HG02571 (cell line): ENCODE results near the gene NDUFA13.
A peak's percentile ranks its signal among the peaks of the same experiment; 100 is the strongest.
"Not testable (repeated sequence)": the region's sequence is repeated elsewhere in the genome, so short reads cannot be mapped to it uniquely, and the experiment has no call there.

Source experiments
- ATAC-seq: cut with Tn5 transposase; IDR thresholded peaks from one replicate; pipeline ENCODE4 v1.9.1; 2021; ENCODE audit warnings: mild to moderate bottlenecking, moderate library complexity; ENCODE audit not compliant: unreplicated experiment

NDUFA13 gene

DNA sequence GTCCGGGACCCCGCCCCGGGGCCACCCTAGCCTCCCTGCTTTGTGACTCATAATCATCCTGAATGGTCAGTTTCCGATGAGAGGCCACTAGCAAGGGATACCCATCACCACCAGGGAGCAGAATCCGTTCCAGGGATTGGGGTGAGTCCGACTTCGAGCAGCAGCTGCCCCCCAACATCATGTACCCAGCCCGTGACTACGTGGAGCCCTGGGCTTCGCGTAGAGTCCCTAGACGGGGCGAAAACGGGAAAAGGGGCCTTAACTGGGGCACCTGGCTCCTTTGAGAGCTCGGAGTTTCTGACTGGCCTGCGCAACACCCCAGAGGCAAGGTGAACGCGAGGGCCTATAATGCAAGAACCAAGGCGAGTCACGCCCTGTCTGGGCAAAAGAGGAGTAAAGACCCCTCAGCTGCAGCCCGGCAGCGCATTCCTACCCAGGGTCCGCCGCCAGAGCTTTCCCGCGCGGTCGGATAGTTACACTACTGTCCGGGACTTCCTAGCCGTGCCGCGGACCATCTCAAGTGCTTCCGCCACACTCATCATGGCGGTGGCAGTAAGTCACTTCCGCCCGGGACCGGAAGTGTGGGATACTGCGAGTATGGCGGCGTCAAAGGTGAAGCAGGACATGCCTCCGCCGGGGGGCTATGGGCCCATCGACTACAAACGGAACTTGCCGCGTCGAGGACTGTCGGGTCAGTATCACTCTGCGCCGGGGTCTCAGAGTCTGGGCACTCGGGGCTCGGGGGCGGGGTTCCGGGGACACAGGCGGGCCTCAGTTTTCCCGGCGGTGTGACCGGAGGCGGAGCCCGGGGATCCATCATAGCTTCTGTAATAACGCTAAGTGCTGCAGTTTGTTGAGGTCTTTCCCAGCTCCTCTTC is at the start of gene NDUFA13:
Gene NDUFA13, plus strand, starts transcription at position 584 of the 878 bp plus-strand sequence. Its CDS starts 14 bp downstream, at position 598.
- ATAC-seq: peak; percentile 81

DNA sequence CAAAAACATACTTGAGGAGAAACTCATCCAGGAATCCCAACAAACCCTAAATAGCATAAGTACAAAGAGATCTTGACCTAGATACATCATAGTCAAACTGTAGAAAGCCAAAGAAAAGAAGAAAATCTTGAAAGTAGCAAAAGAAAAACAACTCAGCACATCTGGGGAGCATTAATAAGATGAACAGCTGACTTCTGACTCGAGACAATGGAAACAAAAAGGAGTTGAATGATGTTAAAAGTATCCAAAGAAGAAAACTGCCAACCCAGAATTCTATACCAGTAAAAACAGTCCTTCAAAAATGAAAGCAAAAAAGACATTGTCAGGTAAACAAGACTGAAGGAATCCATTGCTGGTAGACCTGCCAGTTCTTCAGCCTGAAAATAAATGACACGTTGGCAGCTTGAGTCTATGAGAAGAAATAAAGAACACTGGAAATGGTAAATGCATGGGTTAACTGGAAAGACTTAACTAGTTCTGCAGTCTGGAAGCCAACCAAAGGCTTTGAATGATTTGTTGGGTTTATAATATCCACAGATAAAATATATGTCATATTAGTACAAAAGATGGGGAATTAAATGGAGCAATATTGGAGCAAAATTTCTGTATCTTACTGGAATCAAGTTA is 47.5 kb upstream of the NDUFA13 start:
- ATAC-seq: no peak

- ATAC-seq: no peak
These were observed 45.4 kb upstream of the NDUFA13 start for GRCh38 chr19:19470579-19470978.

DNA sequence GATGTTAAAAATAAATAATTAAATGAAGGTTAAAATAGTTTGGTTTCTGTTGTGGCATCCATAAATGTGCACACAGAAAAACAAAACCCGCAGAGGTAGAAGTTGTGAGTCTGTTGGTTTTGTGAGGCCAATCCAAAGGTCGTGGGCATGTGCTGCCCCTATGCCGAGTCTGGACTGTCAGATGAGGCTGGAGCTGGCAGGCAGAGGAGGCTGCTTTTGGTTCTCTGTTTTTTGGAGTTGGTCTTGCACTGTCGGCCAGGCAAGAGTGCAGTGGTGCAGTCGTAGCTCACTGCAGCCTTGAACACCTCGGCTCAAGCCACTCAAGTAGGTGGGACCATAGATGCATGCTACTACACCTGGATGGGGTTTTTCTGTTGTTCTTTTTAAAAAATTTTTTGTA is 44.3 kb upstream of the NDUFA13 start:
- no peak for ATAC-seq

- not testable (repeated sequence) for ATAC-seq
These were observed 43.9 kb upstream of the NDUFA13 start for GRCh38 chr19:19472106-19472505.

DNA sequence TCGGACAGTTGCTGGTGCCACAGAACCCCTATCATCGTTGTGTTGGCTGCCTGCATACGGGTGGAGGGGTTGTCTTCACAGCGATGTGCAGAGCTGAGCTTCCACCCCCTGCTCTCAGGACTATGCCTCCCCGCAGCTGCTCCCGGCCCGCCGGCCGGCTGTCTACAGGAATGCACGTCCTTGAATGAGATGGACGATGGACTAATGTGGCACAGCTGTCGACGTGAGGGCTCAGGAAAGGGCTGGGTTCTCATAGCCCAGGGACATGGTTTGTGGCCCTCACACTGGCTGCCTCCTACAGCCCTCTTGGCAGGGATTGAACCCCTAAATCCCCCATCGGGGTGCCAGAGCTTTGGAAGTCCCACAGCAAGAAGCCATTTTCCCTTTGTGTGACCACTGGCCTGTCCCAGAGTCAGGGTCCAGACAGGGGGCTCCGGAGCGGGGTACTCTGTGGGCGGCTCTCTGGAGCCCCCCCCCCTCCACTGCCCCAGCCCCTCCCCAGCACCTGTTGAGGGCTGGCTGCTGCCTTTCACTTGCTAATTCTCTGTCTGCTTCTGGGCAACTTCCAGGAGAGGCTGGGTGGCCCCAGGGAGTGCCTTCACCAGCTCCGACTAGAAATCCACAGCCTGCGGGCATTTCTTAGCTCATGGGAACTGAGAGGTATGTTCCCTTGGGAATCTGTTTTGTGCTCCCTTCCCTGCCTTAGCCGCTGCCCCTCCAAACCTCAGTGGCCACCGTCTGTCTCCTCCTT is 40.8 kb upstream of the NDUFA13 start:
- ATAC-seq: no peak

GRCh38 chr19:19475849-19476828 is 39.9 kb upstream of the NDUFA13 start:
- no peak for ATAC-seq

DNA sequence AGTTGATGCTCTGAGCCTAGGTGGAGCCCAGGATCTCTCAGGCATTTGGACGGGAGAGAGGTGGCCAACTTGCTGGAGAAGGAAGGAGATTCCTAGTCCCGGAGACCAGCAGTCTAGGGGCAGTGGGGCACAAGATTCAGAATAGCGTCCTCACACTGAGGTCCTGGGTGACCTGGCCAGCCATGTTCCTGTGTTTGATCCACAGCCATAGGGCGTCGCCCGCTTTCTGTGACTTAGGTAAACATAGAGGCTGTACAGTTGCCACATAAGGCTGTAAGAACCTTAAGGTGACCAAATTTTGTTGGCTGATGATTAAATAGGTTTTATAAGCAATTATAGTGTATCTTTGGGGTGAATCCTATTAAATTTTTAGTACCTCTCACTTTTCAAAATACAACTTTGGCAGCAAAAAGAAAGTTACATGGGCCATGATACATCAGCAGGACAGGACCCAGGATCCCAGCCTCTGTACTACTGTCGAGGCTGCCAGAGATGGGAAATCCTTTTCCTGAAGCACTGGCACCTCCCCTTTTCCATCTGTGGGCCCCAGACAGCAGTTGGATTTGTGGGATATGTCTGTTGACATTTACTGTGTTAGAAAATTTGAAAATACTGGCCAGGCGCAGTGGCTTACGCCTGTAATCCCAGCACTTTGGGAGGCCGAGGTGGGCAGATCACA is 38.2 kb upstream of the NDUFA13 start:
- no peak for ATAC-seq

- ATAC-seq: no peak
These were observed 35.3 kb upstream of the NDUFA13 start for GRCh38 chr19:19480688-19481087.

DNA sequence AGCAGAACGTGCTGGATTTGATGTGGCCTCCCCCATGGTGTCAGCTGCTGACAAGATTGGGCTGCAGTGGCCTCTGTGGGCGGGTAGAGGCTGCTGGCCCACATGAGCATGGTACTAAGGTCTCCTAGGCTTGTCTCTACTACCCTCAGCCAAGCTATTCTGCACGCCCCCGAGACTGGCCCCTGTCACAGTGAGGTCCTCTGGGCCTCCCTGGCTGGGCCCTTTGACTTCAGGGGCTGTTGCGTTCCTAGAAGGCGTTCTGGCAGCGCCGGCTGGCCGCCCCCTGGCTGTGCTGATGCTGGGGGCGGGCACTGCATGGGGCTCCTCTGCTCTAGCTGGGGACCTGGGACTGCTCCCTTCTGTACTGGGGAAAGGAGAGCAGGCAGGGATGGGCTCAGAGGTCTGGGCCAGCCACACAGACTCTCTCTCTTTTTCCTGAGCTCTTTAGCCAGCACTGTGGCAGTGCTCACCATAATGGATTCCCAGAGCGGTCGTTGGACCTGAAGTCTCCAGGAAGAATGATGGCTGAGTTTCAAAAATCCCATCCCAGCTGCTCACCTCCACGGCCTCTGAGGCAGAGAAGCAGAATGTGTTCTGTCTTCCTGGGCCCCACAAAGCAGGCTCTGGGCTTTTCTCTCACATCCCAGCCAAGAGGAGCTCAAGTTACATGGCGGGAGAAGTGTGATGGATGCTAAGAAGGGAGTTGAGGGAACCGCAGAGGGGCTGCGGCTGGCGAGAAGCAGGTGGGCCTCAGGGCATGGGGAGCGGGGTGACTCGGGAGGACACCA is 33.0 kb upstream of the NDUFA13 start:
- no peak for ATAC-seq

DNA sequence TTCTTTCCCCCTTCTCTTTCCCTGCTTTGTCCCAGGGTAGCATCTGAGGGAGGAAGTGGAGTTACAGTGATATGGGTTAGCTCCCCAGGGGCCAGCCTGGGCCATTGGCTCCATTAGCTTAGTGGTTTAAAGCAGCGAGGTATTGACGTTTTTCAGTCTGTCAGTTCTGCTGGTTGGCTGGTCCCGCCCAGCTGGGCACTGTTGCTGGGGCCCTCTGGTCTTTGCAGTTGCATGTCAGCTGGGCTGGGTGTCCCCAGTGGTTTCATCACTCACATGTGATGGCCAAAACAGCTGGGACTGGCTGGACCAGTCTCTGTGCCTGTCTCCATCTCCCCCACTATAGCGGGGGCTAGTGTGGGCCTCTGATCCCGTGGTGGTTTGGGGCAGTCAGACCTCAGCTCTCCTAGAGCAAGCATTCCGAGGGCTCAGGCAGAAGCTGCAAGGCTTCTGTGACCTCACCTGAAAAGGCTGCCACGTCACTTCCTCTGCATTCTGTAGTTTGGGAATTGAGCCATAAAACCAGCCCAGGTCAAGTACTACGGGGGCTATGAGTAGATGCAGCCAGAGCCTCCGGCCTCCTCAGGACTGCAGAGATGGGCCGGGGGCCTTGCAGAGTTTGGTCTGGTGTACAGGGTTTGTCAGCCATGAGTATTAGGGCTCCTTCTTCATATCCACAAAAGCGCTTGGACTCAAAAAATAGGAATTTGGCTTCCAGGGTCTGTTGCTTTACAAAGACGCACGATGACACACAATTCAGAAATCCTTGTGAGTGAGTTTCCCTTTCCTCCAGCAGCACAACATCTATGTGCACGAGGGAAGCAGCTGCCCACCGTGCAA is 30.6 kb upstream of the NDUFA13 start:
- ATAC-seq: no peak

- no peak for ATAC-seq
These were observed 30.1 kb upstream of the NDUFA13 start for GRCh38 chr19:19485998-19486290.

DNA sequence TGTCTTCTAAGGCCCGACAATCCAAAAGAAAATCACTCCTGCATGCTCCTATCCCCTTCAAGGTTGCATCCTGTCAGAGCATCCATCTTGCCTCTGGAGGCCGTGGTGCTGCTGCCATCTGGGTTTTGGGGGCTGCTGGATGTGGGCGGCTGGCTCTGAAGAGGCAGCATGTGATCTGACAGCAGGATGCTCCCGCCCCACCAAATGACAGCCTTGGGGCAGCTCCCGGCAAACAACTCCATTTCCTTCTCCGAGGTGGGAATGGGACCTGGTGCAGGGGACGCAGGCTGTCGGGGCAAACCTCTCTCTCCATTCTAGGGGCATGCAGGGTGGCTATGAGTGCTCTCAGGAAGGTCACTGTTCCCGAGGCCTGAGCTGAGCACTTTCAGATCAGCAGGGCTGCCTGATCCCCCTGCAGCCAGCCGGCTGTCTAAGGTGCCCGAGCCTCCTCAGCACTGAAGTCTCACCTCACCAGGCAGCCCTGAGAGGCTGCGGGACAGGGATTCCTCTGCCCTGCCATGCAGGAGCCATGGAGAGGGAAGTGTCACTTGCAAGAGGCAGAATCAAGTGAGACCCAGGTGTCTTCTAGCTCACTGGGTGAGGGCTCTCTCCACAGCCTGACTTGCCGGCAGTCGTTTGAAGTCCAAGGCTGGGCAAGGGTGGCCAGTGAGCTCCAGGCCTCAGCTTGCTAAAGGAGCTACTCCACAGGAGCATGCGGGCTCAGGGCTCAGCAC is 29.5 kb upstream of the NDUFA13 start:
- ATAC-seq: no peak

DNA sequence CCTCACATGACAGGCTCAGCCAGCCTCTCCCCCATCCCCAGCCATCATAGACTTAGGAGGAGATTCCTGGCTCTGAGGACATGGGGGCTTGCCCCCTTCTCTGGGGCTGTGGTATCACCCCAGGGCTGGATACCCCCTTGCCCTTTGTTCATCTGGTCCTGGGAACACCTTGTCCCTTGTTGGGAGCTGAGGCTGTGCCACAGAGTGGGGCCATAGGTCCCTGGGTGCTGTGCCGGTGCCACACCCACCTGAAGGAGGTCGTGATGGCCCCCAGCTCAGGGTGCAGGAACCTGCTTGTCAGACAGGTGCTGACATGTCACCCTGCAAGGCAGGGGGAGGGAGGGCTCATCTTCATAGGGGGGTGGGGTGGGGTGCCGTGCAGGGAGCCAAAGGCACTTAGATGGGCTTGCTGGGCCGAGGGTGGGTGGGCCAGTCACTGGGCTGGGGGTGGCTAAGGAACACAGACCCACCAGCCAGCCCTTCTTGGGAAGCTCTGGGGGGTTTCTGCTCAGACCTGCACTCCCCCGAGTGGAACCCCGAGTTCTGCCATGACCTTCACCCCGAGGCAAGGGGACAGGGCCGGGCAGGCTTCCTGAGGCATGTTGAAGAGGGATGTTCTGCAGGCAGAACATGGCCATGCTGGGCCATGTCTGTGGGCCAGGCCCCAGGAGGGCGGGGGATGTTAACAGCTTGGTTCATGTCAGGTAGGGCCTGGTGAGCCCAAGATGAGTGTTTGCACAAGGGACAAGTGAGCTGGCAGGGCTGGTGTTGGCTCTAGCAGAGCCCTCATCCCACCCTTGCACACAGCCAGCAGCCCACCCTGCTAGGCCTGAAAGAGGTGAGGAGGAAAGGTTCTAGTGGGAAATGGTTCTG is 28.7 kb upstream of the NDUFA13 start:
- no peak for ATAC-seq

DNA sequence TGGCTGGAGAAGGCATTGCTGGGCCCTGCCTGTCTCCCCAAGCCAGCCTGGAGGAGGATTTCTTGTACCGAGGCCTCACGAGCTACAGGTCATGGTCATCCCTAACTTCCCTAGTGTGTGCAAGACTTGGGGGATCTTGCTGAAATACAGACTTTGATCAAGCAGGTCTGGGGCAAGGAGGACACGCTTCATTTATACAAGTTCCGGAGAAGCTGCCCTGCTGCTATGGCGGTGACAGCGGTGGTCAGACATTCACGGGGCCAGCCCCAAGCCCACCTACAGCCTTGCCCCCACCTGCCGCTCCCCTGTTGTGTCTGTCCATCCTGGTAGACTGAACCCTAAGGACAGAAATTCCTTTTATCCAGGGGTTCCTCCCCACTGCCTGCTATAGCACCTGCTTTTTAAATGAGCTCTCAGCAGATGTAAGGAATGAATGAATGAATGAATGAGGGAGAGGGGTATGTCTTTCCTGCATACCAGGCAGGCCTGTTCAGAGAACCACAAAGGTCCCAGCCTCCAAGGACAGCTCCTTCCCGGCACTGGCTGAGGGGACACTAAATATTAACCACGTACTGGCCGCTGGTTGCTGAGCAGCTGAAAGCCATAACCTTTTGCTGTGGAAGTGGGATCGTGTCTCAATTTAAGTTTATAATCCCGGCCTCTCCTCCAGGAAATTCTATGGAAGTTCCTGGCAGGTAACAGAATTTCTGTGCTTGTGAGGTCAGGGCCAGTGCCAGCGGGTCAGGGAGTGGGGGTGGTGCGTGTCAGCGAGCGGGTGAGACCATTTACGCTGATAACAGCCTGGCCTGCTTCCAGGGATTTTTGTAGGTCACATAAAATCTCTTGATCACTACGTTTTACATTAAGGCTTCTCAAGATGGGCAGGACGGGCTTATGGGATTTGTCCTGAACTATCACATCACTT is 27.8 kb upstream of the NDUFA13 start:
- ATAC-seq: no peak
